Duodenal mucosa (tissue), 2 donors: ENCODE measurements around the gene ZNF714.

Experiments used
- H3K27ac ChIP-seq: one replicate; pipeline ENCODE4 v1.7.0; 2013; ENCODE audit warnings: low read depth, low read length
- H3K27me3 ChIP-seq, 2 donors: one replicate each; pipeline ENCODE4 v1.7.0; 2013; ENCODE audit warnings: low read length in 2 of 2, control low read depth in 1 of 2; ENCODE audit not compliant: insufficient read depth in 2 of 2, control insufficient read depth in 1 of 2
- H3K36me3 ChIP-seq, 2 donors: one replicate each; pipeline ENCODE4 v1.7.0; 2013; ENCODE audit warnings: low read length in 2 of 2, control low read depth in 1 of 2; ENCODE audit not compliant: insufficient read depth in 2 of 2, control insufficient read depth in 1 of 2
- H3K4me1 ChIP-seq, 2 donors: one replicate each; pipeline ENCODE4 v1.7.0; 2013; ENCODE audit warnings: low read length in 2 of 2, control low read depth in 1 of 2; ENCODE audit not compliant: insufficient read depth in 2 of 2, control insufficient read depth in 1 of 2
- H3K4me3 ChIP-seq, 2 donors: one replicate each; pipeline ENCODE4 v1.7.0; 2013; ENCODE audit warnings: low read length in 2 of 2, low read depth in 1 of 2
- H3K9ac ChIP-seq, 2 donors: one replicate each; pipeline ENCODE4 v1.7.0; 2013; ENCODE audit warnings: low read length in 2 of 2, low read depth in 1 of 2
- H3K9me3 ChIP-seq, 2 donors: one replicate each; pipeline ENCODE4 v1.7.0; 2013; ENCODE audit warnings: low read length in 2 of 2, control low read depth in 1 of 2; ENCODE audit not compliant: control insufficient read depth in 1 of 2

Gene ZNF714

GRCh38 chr19:21098291-21098690 lies 16.3 kb downstream of the ZNF714 start:
- H3K27ac ChIP-seq: no peak overlapping the region
- no peaks in the 10 kb centered on the region for H3K27me3 ChIP-seq
- peaks cover 0 to 3% of the 10 kb centered on the region in 2 donors for H3K36me3 ChIP-seq
- no peak overlapping the region for H3K4me3 ChIP-seq
- H3K9ac ChIP-seq: no peak overlapping the region
- peaks cover 0 to 2% of the 10 kb centered on the region in 2 donors for H3K9me3 ChIP-seq
- H3K4me1 ChIP-seq: no peaks in the 10 kb centered on the region

- H3K27ac ChIP-seq: no peak overlapping the region
- peaks cover 0 to 3% of the 10 kb centered on the region in 2 donors for H3K36me3 ChIP-seq
- H3K4me1 ChIP-seq: no peaks in the 10 kb centered on the region
- H3K9ac ChIP-seq: no peak overlapping the region
- H3K4me3 ChIP-seq: no peak overlapping the region
- no peaks in the 10 kb centered on the region for H3K9me3 ChIP-seq
- no peaks in the 10 kb centered on the region for H3K27me3 ChIP-seq
Observed at GRCh38 chr19:21101521-21102242, 19.7 kb downstream of the ZNF714 start.

GRCh38 chr19:21109116-21109515 lies 27.1 kb downstream of the ZNF714 start:
- Histone ChIP-seq H3K4me1 (no peaks in the 10 kb centered on the region), H3K36me3 (peaks cover 0 to 12% of the 10 kb centered on the region in 2 donors), H3K27me3 (no peaks in the 10 kb centered on the region), H3K9me3 (peaks cover 6 to 11% of the 10 kb centered on the region in 2 donors), H3K27ac (no peak overlapping the region), H3K9ac (no peak overlapping the region), H3K4me3 (no peak overlapping the region)

GRCh38 chr19:21110183-21110582 lies 28.2 kb downstream of the ZNF714 start:
- no peak overlapping the region for H3K9ac ChIP-seq
- H3K27me3 ChIP-seq: no peaks in the 10 kb centered on the region
- no peak overlapping the region for H3K27ac ChIP-seq
- H3K4me3 ChIP-seq: no peak overlapping the region
- H3K36me3 ChIP-seq: peaks cover 0 to 12% of the 10 kb centered on the region in 2 donors
- no peaks in the 10 kb centered on the region for H3K4me1 ChIP-seq
- H3K9me3 ChIP-seq: peaks cover 13 to 18% of the 10 kb centered on the region in 2 donors

GRCh38 chr19:21115430-21115829 lies 33.4 kb downstream of the ZNF714 start:
- no peak overlapping the region for H3K9ac ChIP-seq
- H3K4me3 ChIP-seq: no peak overlapping the region
- no peak overlapping the region for H3K27ac ChIP-seq
- peaks cover 23 to 26% of the 10 kb centered on the region in 2 donors for H3K9me3 ChIP-seq
- peaks cover 0 to 15% of the 10 kb centered on the region in 2 donors for H3K36me3 ChIP-seq
- no peaks in the 10 kb centered on the region for H3K4me1 ChIP-seq
- no peaks in the 10 kb centered on the region for H3K27me3 ChIP-seq

GRCh38 chr19:21117041-21117907 lies 35.3 kb downstream of the ZNF714 start:
- Histone ChIP-seq H3K27ac (no peak overlapping the region), H3K9me3 (peaks cover 23 to 26% of the 10 kb centered on the region in 2 donors), H3K36me3 (peaks cover 0 to 15% of the 10 kb centered on the region in 2 donors), H3K4me1 (no peaks in the 10 kb centered on the region), H3K27me3 (no peaks in the 10 kb centered on the region), H3K4me3 (no peak overlapping the region), H3K9ac (no peak overlapping the region)

- H3K4me1 ChIP-seq: no peaks in the 10 kb centered on the region
- H3K27ac ChIP-seq: no peak overlapping the region
- H3K9ac ChIP-seq: no peak overlapping the region
- no peak overlapping the region for H3K4me3 ChIP-seq
- no peaks in the 10 kb centered on the region for H3K27me3 ChIP-seq
- no peaks in the 10 kb centered on the region for H3K36me3 ChIP-seq
- peaks cover 0 to 8% of the 10 kb centered on the region in 2 donors for H3K9me3 ChIP-seq
Observed at GRCh38 chr19:21126078-21126477, 44.1 kb downstream of the ZNF714 start.

GRCh38 chr19:21127001-21127400 lies 45.0 kb downstream of the ZNF714 start:
- Histone ChIP-seq H3K4me3 (no peak overlapping the region), H3K9ac (no peak overlapping the region), H3K36me3 (no peaks in the 10 kb centered on the region), H3K27ac (no peak overlapping the region), H3K4me1 (no peaks in the 10 kb centered on the region), H3K27me3 (no peaks in the 10 kb centered on the region), H3K9me3 (peaks cover 0 to 11% of the 10 kb centered on the region in 2 donors)

GRCh38 chr19:21127898-21128297 lies 45.9 kb downstream of the ZNF714 start:
- no peaks in the 10 kb centered on the region for H3K27me3 ChIP-seq
- no peaks in the 10 kb centered on the region for H3K4me1 ChIP-seq
- H3K9ac ChIP-seq: no peak overlapping the region
- no peaks in the 10 kb centered on the region for H3K36me3 ChIP-seq
- H3K27ac ChIP-seq: no peak overlapping the region
- H3K9me3 ChIP-seq: peaks cover 0 to 11% of the 10 kb centered on the region in 2 donors
- no peak overlapping the region for H3K4me3 ChIP-seq
